HepG2 (cell line): Measurements from ENCODE around the gene RAD18. TPM values are rescaled to one million over a fixed set of nuclear protein-coding genes. Genes with fewer than 3 reads are reported as not detected.

Experiments used
- ATAC-seq: fragments of 200-7000 bp; cut with Tn5 transposase; 3 replicates; pipeline ENCODE4 v1.9.1; 2020; ENCODE audit warnings: mild to moderate bottlenecking, moderate library complexity
- BruUV-seq: library from RNA; stranded (reverse); fragments of 400-500 nt; replicated peaks from 2 replicates; lab custom pipeline; 2021; lab: Mats Ljungman, UMichigan
- CTCF ChIA-PET: fragments of 300-600 bp; formaldehyde crosslinking; extraction: SDS; loops from one replicate; lab custom pipeline; 2021; ENCODE audit warnings: low total read pairs, inconsistent platforms, low intra/inter-chr PET ratio; lab: Yijun Ruan, JAX
- POLR2A ChIA-PET: fragments of 350-600 bp; sonication (Branson Sonifier 250); formaldehyde crosslinking; loops from one replicate; lab custom pipeline; 2020; ENCODE audit warnings: antibody characterized with exemption, inconsistent platforms; lab: Yijun Ruan, JAX
- DNase-seq: peaks from one replicate; pipeline ENCODE4 v3.0.0-alpha.2; 2015; ENCODE audit warnings: low spot score
- FAIRE-seq: peaks from 3 replicates; lab custom pipeline; 2011; peaks lifted over from hg19 to GRCh38; lab: Jason Lieb, UNC
- H2AFZ ChIP-seq: one replicate; pipeline ENCODE4 v1.6.1; 2011; ENCODE audit warnings: low read length, inconsistent platforms
- H3K27ac ChIP-seq: fragments of 300-600 bp; 3 replicates; pipeline ENCODE4 v1.8.0; 2011; ENCODE audit warnings: mixed run types, mild to moderate bottlenecking, mixed read lengths, low read length, inconsistent platforms; ENCODE audit not compliant: insufficient read depth; ENCODE audit errors: extremely low read length
- H3K27me3 ChIP-seq, 2 experiments: fragments of 200-600 bp in 1 of 2; 2 replicates in 1 of 2; 3 replicates in 1 of 2; pipeline versions ENCODE4 v1.6.0 to v1.8.0; 2011; ENCODE audit warnings: low read length in 2 of 2, mild to moderate bottlenecking in 2 of 2, moderate library complexity in 2 of 2, inconsistent platforms in 1 of 2; ENCODE audit not compliant: insufficient read depth in 2 of 2, control insufficient read depth in 1 of 2
- H3K36me3 ChIP-seq, 2 experiments: fragments of 200-600 bp in 1 of 2; replicated peaks in 1 of 2; 2 replicates in 1 of 2; 3 replicates in 1 of 2; pipeline versions ENCODE4 v1.5.1 to v1.8.0; 2011; ENCODE audit warnings: low read length in 2 of 2, inconsistent platforms in 1 of 2; ENCODE audit not compliant: insufficient read depth in 2 of 2, control insufficient read depth in 1 of 2
- H3K4me1 ChIP-seq: 2 replicates; pipeline ENCODE4 v1.5.1; 2012; ENCODE audit warnings: low read length, inconsistent platforms; ENCODE audit not compliant: insufficient read depth
- H3K4me2 ChIP-seq: 2 replicates; pipeline ENCODE4 v1.6.0; 2011; ENCODE audit warnings: low read depth, low read length, inconsistent platforms
- H3K4me3 ChIP-seq, 3 experiments: fragments of 200-600 bp in 1 of 3; sonication (generic), shearing (Covaris generic) in 1 of 3; replicated peaks in 1 of 3; 2 replicates each; pipeline ENCODE4 v1.5.1; 2011 to 2016; ENCODE audit warnings: low read length in 3 of 3, inconsistent platforms in 2 of 3, low read depth in 2 of 3, mild to moderate bottlenecking in 2 of 3, control low read depth in 1 of 3, mixed read lengths in 1 of 3; ENCODE audit not compliant: insufficient read depth in 1 of 3
- H3K79me2 ChIP-seq: one replicate; pipeline ENCODE4 v1.6.1; 2011; ENCODE audit warnings: low read length, inconsistent platforms; ENCODE audit not compliant: insufficient read depth
- H3K9ac ChIP-seq: 2 replicates; pipeline ENCODE4 v1.6.0; 2011; ENCODE audit warnings: mild to moderate bottlenecking, low read depth, low read length, inconsistent platforms; ENCODE audit not compliant: insufficient read depth
- H3K9me3 ChIP-seq: 2 replicates; pipeline ENCODE4 v1.5.1; 2012; ENCODE audit warnings: mild to moderate bottlenecking, low read length
- H4K20me1 ChIP-seq: 2 replicates; pipeline ENCODE4 v1.6.0; 2011; ENCODE audit warnings: inconsistent platforms, mild to moderate bottlenecking, low read length, moderate library complexity; ENCODE audit not compliant: insufficient read depth
- CBX1 ChIP-seq: IDR thresholded peaks from one replicate; pipeline ENCODE4 v1.6.1; 2016; ENCODE audit warnings: antibody characterized with exemption, low read depth
- HMG20A ChIP-seq: IDR thresholded peaks from 2 replicates; pipeline ENCODE4 v1.6.1; 2016; ENCODE audit warnings: borderline replicate concordance
- MAX ChIP-seq: IDR thresholded peaks from 2 replicates; pipeline ENCODE4 v1.6.1; 2012; ENCODE audit warnings: inconsistent platforms
- RBM22 ChIP-seq: fragments of 200-400 bp; formaldehyde crosslinking; optimal IDR thresholded peaks from 2 replicates; pipeline ENCODE3; 2017; ENCODE audit warnings: mild to moderate bottlenecking, low read length, moderate library complexity
- THYN1 ChIP-seq: sonication (generic); formaldehyde crosslinking; IDR thresholded peaks from 2 replicates; pipeline ENCODE4 v1.8.1; 2023; ENCODE audit warnings: low read depth, mild to moderate bottlenecking, moderate library complexity, missing genetic modification reagents, borderline replicate concordance
- ZMAT5 ChIP-seq: sonication (generic); formaldehyde crosslinking; IDR thresholded peaks from 2 replicates; pipeline ENCODE4 v1.5.0; 2020; ENCODE audit warnings: mild to moderate bottlenecking, low read depth, missing genetic modification reagents, borderline replicate concordance
- ZNF260 ChIP-seq: sonication (generic); formaldehyde crosslinking; IDR thresholded peaks from 2 replicates; pipeline ENCODE4 v1.4.0; 2020; ENCODE audit warnings: missing genetic modification reagents, low read depth, mild to moderate bottlenecking, borderline replicate concordance
- ZNF335 ChIP-seq: sonication (generic); formaldehyde crosslinking; IDR thresholded peaks from 2 replicates; pipeline ENCODE4 v1.4.0; 2020; ENCODE audit warnings: missing genetic modification reagents
- ZNF547 ChIP-seq: sonication (generic); formaldehyde crosslinking; IDR thresholded peaks from 2 replicates; pipeline ENCODE4 v1.5.1; 2020; ENCODE audit warnings: mild to moderate bottlenecking, missing genetic modification reagents
- ZNF746 ChIP-seq: sonication (generic); formaldehyde crosslinking; IDR thresholded peaks from 2 replicates; pipeline ENCODE4 v1.8.0; 2022; ENCODE audit warnings: mild to moderate bottlenecking, missing genetic modification reagents
- WGBS: methylation state at CpG from one replicate; pipeline ENCODE4 v1.1.6; 2017; ENCODE audit warnings: low lambda C conversion rate; 5-methylcytosine and 5-hydroxymethylcytosine counted together
- in situ Hi-C: cut with HindIII; loops from 2 replicates; pipeline ENCODE4 v1.10.0; 2017; ENCODE audit warnings: low pct_unique_long_range_greater_than_20kb; ENCODE audit not compliant: extremely low pct_ligation_motif_present
- intact Hi-C: fragments of 100-400 bp; cut with micrococcal nuclease; formaldehyde crosslinking; loops from one replicate; pipeline ENCODE4 v1.10.0; 2022; ENCODE audit not compliant: unreplicated experiment
- polyA plus RNA-seq, 8 experiments: library from polyadenylated mRNA; depleted of rRNA in 3 of 8; stranded (reverse) in 7 of 8; unstranded in 1 of 8; fragments of >200 nt; fragmentation: Illumina TruSeq in 4 of 8; extraction: Trizol in 4 of 8; gene quantifications; 2 replicates each; pipeline versions ENCODE4 v1.2.1 to v1.2.3, GENCODE V29; 2011 to 2016; ENCODE audit warnings: low read depth in 4 of 8, missing spikeins in 1 of 8, mixed read lengths in 1 of 8; ENCODE audit not compliant: insufficient read depth in 1 of 8
- total RNA-seq, 5 experiments: library from RNA; depleted of rRNA; stranded (reverse); fragments of >200 nt; fragmentation: Illumina TruSeq; extraction: Trizol; gene quantifications; 2 replicates each; pipeline ENCODE4 v1.2.3, GENCODE V29; 2016; ENCODE audit warnings: low read depth in 1 of 5
- TF ChIP-seq, protein P1 (sequence below): sonication (generic); formaldehyde crosslinking; IDR thresholded peaks from 2 replicates; pipeline ENCODE4 v1.5.0; 2020; ENCODE audit warnings: missing genetic modification reagents
- TF ChIP-seq, protein P2 (sequence below): sonication (generic); formaldehyde crosslinking; IDR thresholded peaks from 2 replicates; pipeline ENCODE4 v1.4.0; 2020; ENCODE audit warnings: mild to moderate bottlenecking, low read depth, missing genetic modification reagents

RAD18 gene
- total and polyA plus RNA-seq, 2 of the 13 experiments (the other 11 are each of a cell fraction or from before 2014, with no cell fraction given) = 5.9 to 20.7 TPM

DNA sequence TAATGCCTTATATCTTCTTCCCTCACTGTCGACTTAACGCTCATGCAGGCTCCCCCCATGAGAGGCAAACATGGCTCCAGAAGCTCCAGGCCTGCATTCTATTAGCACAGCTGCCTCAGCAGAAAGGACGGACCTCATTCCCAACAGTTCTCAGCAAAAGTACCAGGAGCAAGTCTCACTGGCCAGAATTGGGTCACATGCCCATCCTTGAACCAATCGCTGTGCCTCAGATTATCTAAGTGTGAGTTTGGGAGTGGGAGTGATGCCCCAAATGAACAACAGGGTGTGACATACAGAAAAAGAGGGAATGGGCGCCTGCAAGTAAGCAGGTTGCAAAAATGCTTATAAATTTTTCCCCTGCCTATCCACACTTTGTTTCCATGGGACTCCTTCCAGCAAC lies 4.3 kb upstream of the RAD18 start:
- H3K79me2 ChIP-seq = peaks cover 7% of the 10 kb centered on the region
- no peak overlapping the region for H3K27ac ChIP-seq
- H3K4me2 ChIP-seq = no peak overlapping the region; the same call in 1 of the 2 replicates
- no peak for ATAC-seq
- intact Hi-C loops (loop anchor here (10.0 kb wide), 1 partner anchor 303 kb away; no protein-coding TSS in a partner anchor), in situ Hi-C loops (no loop called here)
- no TSS peak for BruUV-seq
- WGBS = 95% methylated on average over 5 of the region's 5 CpGs
- H3K9me3 ChIP-seq = no peaks in the 10 kb centered on the region
- no peaks in the 10 kb centered on the region; a peak in 2 of 5 replicates for H3K27me3 ChIP-seq
- DNase-seq = no peak
- H2AFZ ChIP-seq = no peak overlapping the region
- H3K9ac ChIP-seq = no peak overlapping the region
- TF ChIP-seq ZNF335 = no peak
- TF ChIP-seq HMG20A = no peak
- TF ChIP-seq ZNF746 (CRISPR knock-in tag) = no peak
- TF ChIP-seq, protein P1, sequence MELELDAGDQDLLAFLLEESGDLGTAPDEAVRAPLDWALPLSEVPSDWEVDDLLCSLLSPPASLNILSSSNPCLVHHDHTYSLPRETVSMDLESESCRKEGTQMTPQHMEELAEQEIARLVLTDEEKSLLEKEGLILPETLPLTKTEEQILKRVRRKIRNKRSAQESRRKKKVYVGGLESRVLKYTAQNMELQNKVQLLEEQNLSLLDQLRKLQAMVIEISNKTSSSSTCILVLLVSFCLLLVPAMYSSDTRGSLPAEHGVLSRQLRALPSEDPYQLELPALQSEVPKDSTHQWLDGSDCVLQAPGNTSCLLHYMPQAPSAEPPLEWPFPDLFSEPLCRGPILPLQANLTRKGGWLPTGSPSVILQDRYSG (CRISPR knock-in tag) = no peak
- TF ChIP-seq, protein P2, sequence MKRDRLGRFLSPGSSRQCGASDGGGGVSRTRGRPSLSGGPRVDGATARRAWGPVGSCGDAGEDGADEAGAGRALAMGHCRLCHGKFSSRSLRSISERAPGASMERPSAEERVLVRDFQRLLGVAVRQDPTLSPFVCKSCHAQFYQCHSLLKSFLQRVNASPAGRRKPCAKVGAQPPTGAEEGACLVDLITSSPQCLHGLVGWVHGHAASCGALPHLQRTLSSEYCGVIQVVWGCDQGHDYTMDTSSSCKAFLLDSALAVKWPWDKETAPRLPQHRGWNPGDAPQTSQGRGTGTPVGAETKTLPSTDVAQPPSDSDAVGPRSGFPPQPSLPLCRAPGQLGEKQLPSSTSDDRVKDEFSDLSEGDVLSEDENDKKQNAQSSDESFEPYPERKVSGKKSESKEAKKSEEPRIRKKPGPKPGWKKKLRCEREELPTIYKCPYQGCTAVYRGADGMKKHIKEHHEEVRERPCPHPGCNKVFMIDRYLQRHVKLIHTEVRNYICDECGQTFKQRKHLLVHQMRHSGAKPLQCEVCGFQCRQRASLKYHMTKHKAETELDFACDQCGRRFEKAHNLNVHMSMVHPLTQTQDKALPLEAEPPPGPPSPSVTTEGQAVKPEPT = no peak
- no peak for TF ChIP-seq THYN1
- no peak for TF ChIP-seq ZNF547
- no peak for TF ChIP-seq ZNF260 (CRISPR knock-in tag)
- TF ChIP-seq ZMAT5 (CRISPR knock-in tag) = no peak
- TF ChIP-seq MAX = no peak
- TF ChIP-seq RBM22 = no peak
- no peak for TF ChIP-seq CBX1
- ChIA-PET POLR2A (no interaction called here), CTCF (no interaction called here)
- no peaks in the 10 kb centered on the region for H4K20me1 ChIP-seq
- no peak for FAIRE-seq
- peaks cover 64% of the 10 kb centered on the region for H3K4me1 ChIP-seq
- no peaks in the 10 kb centered on the region for H3K36me3 ChIP-seq
- no peak overlapping the region for H3K4me3 ChIP-seq
